GM18519 (cell line): ENCODE data around the gene ALK.

Source experiments
- ATAC-seq: cut with Tn5 transposase; IDR thresholded peaks from one replicate; pipeline ENCODE4 v1.9.1; 2021; ENCODE audit warnings: mild to moderate bottlenecking, moderate library complexity; ENCODE audit not compliant: unreplicated experiment, low FRiP score

ALK gene

DNA sequence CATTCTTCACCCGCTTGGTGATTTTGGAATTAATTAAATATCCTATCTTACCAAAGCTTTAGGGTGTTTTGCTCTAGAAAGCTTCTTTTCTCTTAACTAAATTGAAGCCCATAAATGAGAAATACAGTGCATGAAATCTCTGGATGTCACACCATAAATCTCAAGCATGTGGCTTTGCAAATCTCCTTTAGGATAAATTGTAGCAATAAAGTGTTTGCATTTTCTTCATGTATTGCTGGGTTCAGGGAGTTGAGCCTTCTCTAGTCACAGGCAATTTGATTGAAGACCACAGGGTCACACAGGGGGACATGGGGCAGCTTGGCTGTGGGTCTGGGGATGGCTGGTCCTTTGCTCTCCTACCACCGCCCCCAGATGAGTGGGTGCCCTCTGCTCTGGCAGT, 442.0 kb downstream of the ALK start:
- ATAC-seq: no peak

GRCh38 chr2:29478641-29479040, 442.7 kb downstream of the ALK start:
- ATAC-seq: no peak

GRCh38 chr2:29477186-29477585, 444.2 kb downstream of the ALK start:
- ATAC-seq: no peak

DNA sequence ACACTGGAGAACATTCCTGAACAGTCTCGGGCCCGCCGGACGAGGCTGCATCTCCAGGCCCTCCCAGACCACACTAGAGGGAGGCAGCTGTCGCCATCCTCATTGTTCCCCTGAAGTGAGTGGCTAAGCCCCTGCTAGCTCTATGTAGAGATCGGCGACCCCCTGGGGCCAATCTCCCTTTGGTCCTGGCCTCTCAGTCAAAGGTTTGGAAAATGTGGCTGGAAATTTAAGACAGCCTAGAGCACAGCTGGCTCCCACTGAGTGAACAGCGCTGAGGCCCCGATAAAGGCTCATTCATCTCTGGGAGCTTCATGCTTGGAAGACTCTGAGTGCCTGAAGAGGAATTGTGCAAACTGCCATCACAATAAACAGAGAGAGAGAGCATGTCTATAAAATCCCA, 445.9 kb downstream of the ALK start:
- ATAC-seq: no peak

- no peak for ATAC-seq
Measured at GRCh38 chr2:29469961-29470360, 451.4 kb downstream of the ALK start.

DNA sequence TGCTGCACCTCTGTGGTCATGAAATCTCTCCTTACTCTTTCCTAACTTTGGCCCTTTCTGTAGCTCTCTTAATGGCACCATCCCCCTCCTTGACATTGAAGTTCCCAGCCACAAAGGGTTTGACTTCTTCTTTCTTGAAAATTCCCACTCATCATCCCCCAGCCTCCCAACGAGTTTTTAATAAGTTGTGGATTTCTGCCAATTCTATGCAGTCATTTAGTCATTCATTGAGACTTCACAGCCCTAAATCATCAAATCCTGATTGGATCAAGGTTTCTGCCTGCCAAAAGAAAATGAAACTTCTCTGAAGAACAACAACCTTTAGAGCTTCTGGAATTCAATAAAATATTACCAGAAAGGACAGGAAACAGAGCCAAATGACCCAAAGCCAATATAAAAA, 451.9 kb downstream of the ALK start:
- ATAC-seq: no peak

- ATAC-seq: no peak
Measured at GRCh38 chr2:29463181-29463900, 458.0 kb downstream of the ALK start.

DNA sequence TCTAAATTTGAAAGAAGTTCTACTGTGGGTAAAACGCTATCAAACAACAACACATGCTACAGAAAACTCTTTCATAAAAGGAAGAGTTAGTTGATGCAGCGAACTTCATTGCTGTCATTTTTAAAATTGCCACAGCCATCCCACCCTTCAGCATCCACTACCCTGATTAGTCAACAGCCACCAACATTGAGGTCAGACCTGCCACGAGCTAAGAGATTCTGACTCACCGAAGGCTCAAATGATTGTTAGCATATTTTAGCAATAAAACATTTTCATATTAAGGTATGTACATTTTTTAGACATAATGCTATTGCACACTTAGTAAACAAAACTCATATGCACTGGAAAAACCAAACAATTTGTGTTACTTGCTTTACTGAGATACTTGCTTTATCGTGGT, 459.1 kb downstream of the ALK start:
- no peak for ATAC-seq

DNA sequence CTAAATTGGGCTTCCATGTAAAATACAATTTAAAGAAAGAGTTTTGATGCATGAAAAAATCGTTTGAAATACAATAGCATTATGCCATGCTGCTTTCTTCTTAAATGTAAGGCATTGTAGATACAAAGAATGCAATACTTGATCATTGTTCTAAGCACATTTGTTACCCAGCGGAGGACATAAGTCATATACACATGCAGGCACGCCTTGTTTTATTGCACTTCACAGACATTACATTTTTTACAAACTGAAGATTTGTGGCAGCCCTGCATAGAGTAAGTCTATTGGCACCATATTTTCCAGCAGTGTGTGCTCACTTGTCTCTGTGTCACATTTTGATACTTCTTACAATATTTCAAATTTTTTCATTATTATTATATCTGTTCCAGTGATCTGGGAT, 461.2 kb downstream of the ALK start:
- ATAC-seq: no peak

GRCh38 chr2:29459445-29460179, 461.8 kb downstream of the ALK start:
- no peak for ATAC-seq

DNA sequence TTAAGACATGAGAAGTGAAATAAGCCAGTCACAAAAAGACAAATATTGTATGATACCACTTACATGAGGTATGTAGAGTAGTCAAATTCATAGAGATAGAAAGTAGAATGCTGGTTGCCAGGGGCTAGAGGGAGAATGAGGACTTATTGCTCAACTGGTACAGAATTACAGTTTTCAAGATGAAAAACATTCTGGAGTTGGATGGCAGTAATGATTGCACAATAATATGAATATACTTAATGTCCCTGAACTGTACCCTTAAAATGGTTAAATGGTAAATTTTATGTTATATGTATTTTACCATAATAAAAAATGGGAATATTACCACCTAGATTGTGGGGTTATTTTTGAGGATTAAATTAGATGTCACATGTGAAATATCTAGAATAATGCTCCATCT, 465.0 kb downstream of the ALK start:
- no peak for ATAC-seq

GRCh38 chr2:29455200-29455860, 466.1 kb downstream of the ALK start:
- no peak for ATAC-seq

DNA sequence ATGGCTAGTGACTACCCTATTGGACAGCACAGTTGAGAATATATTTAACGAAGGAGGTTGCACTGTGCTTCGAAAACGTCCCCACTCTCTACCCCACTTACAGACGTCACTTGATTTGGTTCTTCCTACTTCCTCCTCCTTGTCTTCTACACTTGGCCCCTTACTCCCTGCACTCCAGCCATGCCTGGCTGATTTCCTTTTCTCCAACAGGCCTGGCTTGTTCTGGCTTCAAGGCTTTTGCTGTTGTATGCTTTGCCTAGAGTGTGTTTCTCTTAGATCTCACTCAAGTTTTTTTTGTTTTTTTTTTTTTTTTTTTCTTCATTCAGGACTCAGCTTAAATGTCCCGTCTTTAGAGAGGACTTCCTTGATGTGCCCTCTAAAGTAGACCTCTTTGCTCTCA, 469.4 kb downstream of the ALK start:
- ATAC-seq: no peak

- ATAC-seq: no peak
Measured at GRCh38 chr2:29450596-29451222, 470.7 kb downstream of the ALK start.

DNA sequence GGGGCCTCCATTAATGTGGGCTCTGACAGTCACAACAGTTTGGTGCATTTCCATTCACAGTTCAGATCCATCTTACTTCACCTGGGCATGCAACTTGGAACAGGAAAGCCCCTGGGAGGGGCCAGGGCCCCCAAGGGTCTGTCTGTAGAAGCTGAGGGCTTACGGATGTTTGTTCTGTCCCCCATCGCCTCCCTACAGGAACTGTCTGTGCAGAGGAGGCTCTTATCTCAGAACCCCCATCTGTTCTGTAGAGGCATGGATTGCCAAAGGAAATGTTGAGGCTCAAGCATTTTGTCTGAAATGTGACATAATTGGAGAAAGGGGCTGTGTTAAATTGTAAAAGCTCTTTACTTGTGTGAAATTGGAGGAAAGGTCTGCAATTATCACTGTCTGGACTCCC, 471.9 kb downstream of the ALK start:
- no peak for ATAC-seq

GRCh38 chr2:29448096-29448688, 473.2 kb downstream of the ALK start:
- no peak for ATAC-seq

- ATAC-seq: no peak
Measured at GRCh38 chr2:29447513-29447912, 473.9 kb downstream of the ALK start.

DNA sequence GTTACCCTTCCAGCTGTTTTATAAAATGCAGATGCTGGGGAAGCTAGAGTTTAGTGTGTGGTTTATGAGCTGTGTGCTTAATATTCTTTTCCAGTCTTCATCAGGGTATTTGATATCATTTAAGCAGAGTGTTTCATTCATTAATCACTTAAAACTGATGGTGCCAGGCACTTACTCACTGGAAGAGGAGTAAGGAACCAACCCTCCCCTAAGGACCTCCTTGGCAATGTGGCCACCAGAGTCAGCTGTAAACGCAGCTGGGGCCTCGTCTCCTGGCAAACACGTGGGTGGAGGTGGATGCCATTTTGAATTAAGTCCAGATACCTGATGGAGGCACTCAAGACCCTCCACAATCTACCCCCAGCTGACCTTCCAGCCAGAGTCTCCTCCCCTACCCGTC, 474.5 kb downstream of the ALK start:
- ATAC-seq: no peak

GRCh38 chr2:29444150-29444549, 477.2 kb downstream of the ALK start:
- no peak for ATAC-seq

DNA sequence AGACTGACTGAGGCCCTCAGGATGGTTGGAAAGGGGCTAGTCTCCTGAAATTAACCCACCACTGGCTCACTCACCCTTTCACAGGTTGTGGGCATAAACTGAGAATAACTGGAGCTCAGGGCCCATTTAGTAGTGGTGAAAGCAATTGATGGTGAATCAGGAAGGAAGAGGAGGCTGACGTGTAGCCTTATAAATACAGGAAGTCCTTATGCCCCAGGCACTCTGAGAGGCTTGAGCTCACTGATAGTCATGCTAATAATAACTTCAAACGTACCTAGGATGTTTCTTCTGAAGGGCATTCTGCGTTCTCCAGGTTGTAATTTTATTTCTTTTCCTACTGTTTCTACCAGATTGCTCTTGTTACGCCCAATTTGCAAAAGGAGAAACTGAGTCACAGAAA, 477.8 kb downstream of the ALK start:
- ATAC-seq: no peak

GRCh38 chr2:29443151-29443550, 478.2 kb downstream of the ALK start:
- no peak for ATAC-seq
